Measurements from ENCODE around the gene MYOF.

Gene MYOF

GRCh38 chr10:93305122-93305521 is 177.0 kb downstream of the MYOF start:
- in situ Hi-C loops (cut with MboI; ENCODE audit: low sequenced_read_pairs), result no loop called here

- in situ Hi-C loops (cut with MboI; ENCODE audit: low sequenced_read_pairs), result no loop called here
Measured at GRCh38 chr10:93300981-93301380, 181.2 kb downstream of the MYOF start.

- in situ Hi-C loops (cut with MboI; ENCODE audit: low sequenced_read_pairs), result no loop called here
Measured at GRCh38 chr10:93300288-93300917, 181.7 kb downstream of the MYOF start.

GRCh38 chr10:93299606-93300287 is 182.4 kb downstream of the MYOF start:
- in situ Hi-C loops (cut with MboI; ENCODE audit: low sequenced_read_pairs), result loop anchor here (25.0 kb wide), 1 partner anchor 212 kb away; no protein-coding TSS in a partner anchor

GRCh38 chr10:93299195-93299594 is 182.9 kb downstream of the MYOF start:
- in situ Hi-C loops (cut with MboI; ENCODE audit: low sequenced_read_pairs), result loop anchor here (25.0 kb wide), 1 partner anchor 212 kb away; no protein-coding TSS in a partner anchor

- in situ Hi-C loops (cut with MboI; ENCODE audit: low sequenced_read_pairs), result loop anchor here (25.0 kb wide), 1 partner anchor 209 kb away; no protein-coding TSS in a partner anchor
Measured at GRCh38 chr10:93296151-93296550, 186.0 kb downstream of the MYOF start.

- in situ Hi-C loops (cut with MboI; ENCODE audit: low sequenced_read_pairs), result loop anchor here (25.0 kb wide), 1 partner anchor 207 kb away; no protein-coding TSS in a partner anchor
Measured at GRCh38 chr10:93293999-93294398, 188.1 kb downstream of the MYOF start.

GRCh38 chr10:93290661-93291354 is 191.3 kb downstream of the MYOF start:
- in situ Hi-C loops (cut with MboI; ENCODE audit: low sequenced_read_pairs), result loop anchor here (25.0 kb wide), 1 partner anchor 204 kb away; no protein-coding TSS in a partner anchor

- in situ Hi-C loops (cut with MboI; ENCODE audit: low sequenced_read_pairs), result loop anchor here (25.0 kb wide), 1 partner anchor 202 kb away; no protein-coding TSS in a partner anchor
Measured at GRCh38 chr10:93288679-93289634, 193.2 kb downstream of the MYOF start.

GRCh38 chr10:93287775-93288174 is 194.4 kb downstream of the MYOF start:
- in situ Hi-C loops (cut with MboI; ENCODE audit: low sequenced_read_pairs), result loop anchor here (25.0 kb wide), 1 partner anchor 200 kb away; no protein-coding TSS in a partner anchor

- in situ Hi-C loops (cut with MboI; ENCODE audit: low sequenced_read_pairs), result loop anchor here (25.0 kb wide), 1 partner anchor 197 kb away; no protein-coding TSS in a partner anchor
Measured at GRCh38 chr10:93284246-93284645, 197.9 kb downstream of the MYOF start.

GRCh38 chr10:93281367-93281720 is 200.8 kb downstream of the MYOF start:
- in situ Hi-C loops (cut with MboI; ENCODE audit: low sequenced_read_pairs), result loop anchor here (25.0 kb wide), 1 partner anchor 194 kb away; no protein-coding TSS in a partner anchor

- in situ Hi-C loops (cut with MboI; ENCODE audit: low sequenced_read_pairs), result loop anchor here (25.0 kb wide), 1 partner anchor 194 kb away; no protein-coding TSS in a partner anchor
Measured at GRCh38 chr10:93280699-93281366, 201.3 kb downstream of the MYOF start.

GRCh38 chr10:93280121-93280698 is 201.9 kb downstream of the MYOF start:
- in situ Hi-C loops (cut with MboI; ENCODE audit: low sequenced_read_pairs), result loop anchor here (25.0 kb wide), 1 partner anchor 193 kb away; no protein-coding TSS in a partner anchor

GRCh38 chr10:93277360-93277759 is 204.8 kb downstream of the MYOF start:
- in situ Hi-C loops (cut with MboI; ENCODE audit: low sequenced_read_pairs), result loop anchor here (25.0 kb wide), 1 partner anchor 190 kb away; no protein-coding TSS in a partner anchor

- in situ Hi-C loops (cut with MboI; ENCODE audit: low sequenced_read_pairs), result no loop called here
Measured at GRCh38 chr10:93274419-93274818, 207.7 kb downstream of the MYOF start.

- in situ Hi-C loops (cut with MboI; ENCODE audit: low sequenced_read_pairs), result no loop called here
Measured at GRCh38 chr10:93272884-93273675, 209.1 kb downstream of the MYOF start.

- in situ Hi-C loops (cut with MboI; ENCODE audit: low sequenced_read_pairs), result no loop called here
Measured at GRCh38 chr10:93271347-93271746, 210.8 kb downstream of the MYOF start.
